Fibroblast of lung (primary cell): ENCODE data around the gene KLHDC4.

Experiments used
- EZH2 ChIP-seq: IDR thresholded peaks from 2 replicates; pipeline ENCODE4 v1.5.1; 2012; ENCODE audit warnings: low read length, control low read depth, mild to moderate bottlenecking; ENCODE audit errors: missing control alignments
- TF ChIP-seq, protein P1 (sequence below), 2 donors: IDR thresholded peaks in 1 of 2; conservative IDR thresholded peaks in 1 of 2; 1 replicate in 1 of 2; 2 replicates in 1 of 2; pipeline ENCODE4 v1.5.1; 2011 to 2012; ENCODE audit warnings: low read length in 2 of 2, control low read depth in 1 of 2, inconsistent platforms in 1 of 2, low read depth in 1 of 2, mild to moderate bottlenecking in 1 of 2

DNA sequence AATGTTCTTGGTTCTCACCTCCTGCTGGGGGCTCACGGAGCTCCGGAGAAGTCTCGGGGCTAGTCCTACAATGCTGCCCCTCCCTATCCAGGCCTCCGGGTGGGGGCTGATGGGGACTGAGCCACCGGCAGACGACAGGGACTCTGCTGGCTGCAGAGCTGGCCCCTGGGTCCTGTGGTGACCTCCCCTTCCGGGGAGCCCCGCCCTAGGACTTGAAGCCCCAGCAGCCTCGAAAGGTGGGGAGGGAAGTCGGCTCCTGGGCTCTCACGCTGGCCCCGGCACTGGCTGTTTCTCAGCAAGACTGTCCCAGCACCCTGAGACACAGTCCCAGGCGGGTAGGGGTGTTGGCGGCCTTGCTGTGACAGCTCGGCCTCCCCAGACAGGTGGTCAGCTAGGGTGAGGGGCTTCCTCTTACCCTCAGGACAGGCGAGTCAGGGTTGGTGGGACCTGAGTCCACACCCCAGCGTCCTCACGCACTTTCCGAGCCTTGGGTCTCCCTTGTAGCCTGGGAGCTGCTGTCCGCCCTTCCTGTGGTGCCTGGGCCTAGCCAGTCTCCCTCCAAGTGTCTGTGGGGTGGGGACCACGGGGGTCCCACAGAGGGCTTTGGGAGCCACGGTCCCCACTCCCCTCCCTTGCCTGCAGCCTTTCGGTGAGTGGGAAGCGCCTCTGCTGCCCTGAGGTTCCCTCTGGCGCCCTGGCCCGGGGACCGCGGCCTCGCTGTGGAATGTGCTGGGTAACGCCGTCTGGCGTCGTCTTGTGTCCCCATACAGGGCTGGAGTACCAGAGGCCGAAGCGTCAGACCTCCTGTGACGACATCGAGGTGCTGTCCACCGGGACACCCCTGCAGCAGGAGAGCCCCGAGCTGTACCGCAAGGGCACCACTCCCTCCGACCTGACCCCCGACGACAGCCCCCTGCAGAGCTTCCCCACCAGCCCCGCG lies 76.6 kb downstream of the KLHDC4 start:
- TF ChIP-seq, protein P1, sequence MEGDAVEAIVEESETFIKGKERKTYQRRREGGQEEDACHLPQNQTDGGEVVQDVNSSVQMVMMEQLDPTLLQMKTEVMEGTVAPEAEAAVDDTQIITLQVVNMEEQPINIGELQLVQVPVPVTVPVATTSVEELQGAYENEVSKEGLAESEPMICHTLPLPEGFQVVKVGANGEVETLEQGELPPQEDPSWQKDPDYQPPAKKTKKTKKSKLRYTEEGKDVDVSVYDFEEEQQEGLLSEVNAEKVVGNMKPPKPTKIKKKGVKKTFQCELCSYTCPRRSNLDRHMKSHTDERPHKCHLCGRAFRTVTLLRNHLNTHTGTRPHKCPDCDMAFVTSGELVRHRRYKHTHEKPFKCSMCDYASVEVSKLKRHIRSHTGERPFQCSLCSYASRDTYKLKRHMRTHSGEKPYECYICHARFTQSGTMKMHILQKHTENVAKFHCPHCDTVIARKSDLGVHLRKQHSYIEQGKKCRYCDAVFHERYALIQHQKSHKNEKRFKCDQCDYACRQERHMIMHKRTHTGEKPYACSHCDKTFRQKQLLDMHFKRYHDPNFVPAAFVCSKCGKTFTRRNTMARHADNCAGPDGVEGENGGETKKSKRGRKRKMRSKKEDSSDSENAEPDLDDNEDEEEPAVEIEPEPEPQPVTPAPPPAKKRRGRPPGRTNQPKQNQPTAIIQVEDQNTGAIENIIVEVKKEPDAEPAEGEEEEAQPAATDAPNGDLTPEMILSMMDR (conservative IDR thresholded peaks at IDR 0.05 in 1 of 2, IDR thresholded peaks at IDR 0.05 in 1 of 2; ENCODE audit: low read depth in 1 of 2, low read length in 2 of 2): no peak
- no peak for TF ChIP-seq EZH2
